ENCODE measurements around the gene SLC12A6. TPM values are rescaled to one million over a fixed set of nuclear protein-coding genes. Genes with fewer than 3 reads are reported as not detected.

Gene SLC12A6
- total RNA-seq, 1 experiment from 2014 or later, result 15.1 TPM

DNA sequence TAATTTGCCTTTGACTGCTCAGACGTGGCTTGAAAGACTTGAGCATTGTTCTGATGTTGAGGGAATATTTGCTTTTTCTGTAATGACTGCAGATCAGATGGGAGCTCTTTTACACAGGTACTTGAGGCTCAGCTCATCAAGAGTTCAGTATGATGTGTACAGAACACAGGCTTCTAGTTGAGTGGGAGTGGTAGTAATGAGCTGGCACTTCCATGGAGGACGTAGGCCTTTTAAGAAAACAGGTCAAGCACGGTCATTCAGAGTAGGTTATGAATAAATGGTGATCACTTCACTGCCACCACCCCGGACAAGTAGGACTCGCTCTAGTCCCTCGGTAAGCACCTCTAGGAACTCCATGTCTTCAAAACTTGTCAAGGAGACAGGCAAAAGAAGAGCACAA, 104.0 kb downstream of the SLC12A6 start (continued):
- TF ChIP-seq, protein P1, sequence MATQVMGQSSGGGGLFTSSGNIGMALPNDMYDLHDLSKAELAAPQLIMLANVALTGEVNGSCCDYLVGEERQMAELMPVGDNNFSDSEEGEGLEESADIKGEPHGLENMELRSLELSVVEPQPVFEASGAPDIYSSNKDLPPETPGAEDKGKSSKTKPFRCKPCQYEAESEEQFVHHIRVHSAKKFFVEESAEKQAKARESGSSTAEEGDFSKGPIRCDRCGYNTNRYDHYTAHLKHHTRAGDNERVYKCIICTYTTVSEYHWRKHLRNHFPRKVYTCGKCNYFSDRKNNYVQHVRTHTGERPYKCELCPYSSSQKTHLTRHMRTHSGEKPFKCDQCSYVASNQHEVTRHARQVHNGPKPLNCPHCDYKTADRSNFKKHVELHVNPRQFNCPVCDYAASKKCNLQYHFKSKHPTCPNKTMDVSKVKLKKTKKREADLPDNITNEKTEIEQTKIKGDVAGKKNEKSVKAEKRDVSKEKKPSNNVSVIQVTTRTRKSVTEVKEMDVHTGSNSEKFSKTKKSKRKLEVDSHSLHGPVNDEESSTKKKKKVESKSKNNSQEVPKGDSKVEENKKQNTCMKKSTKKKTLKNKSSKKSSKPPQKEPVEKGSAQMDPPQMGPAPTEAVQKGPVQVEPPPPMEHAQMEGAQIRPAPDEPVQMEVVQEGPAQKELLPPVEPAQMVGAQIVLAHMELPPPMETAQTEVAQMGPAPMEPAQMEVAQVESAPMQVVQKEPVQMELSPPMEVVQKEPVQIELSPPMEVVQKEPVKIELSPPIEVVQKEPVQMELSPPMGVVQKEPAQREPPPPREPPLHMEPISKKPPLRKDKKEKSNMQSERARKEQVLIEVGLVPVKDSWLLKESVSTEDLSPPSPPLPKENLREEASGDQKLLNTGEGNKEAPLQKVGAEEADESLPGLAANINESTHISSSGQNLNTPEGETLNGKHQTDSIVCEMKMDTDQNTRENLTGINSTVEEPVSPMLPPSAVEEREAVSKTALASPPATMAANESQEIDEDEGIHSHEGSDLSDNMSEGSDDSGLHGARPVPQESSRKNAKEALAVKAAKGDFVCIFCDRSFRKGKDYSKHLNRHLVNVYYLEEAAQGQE (IDR thresholded peaks at IDR 0.05; ENCODE audit: low read depth), result no peak
- no peak for TF ChIP-seq EGR1 (IDR thresholded peaks at IDR 0.05; ENCODE audit: low read depth)
- no peak for TF ChIP-seq JUND (IDR thresholded peaks at IDR 0.05)
- TF ChIP-seq TCF7L2 (IDR thresholded peaks at IDR 0.05; ENCODE audit: borderline replicate concordance, extremely low read depth, insufficient read depth, insufficient read length), result no peak

DNA sequence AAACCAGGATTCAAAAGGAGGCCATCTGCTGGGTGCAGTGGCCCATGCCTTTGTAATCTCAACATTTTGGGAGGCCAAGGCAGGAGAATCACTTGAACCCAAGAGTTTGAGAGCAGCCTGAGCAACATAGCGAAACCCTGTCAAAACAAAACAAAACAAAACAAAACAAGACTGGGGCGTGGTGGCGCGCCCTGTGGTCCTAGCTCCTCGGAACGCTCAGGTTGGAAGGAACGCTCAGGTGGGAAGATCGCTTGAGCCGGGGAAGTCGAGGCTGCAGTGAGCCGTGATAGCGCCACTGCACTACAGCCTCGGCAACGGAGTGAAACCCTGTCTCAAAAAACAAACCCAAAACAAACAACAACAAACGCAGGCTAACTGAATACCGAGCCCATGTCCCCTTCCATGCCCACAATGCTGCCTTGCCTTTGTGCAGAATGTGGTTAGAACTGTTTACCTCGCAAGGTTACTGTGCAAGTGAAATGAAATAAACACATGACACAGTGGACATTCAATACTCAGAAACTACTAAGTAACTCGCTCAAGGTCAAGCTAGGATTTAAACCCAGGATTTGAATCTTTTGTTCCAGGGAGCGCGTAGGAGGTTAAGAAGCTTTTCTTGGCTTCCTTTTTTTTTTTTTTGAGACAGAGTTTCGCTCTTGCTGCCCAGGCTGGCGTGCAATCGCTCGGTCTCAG, 113.5 kb downstream of the SLC12A6 start:
- CTCF ChIA-PET, result no interaction called here
- TF ChIP-seq ELF1 (IDR thresholded peaks at IDR 0.05; ENCODE audit: borderline replicate concordance, low read depth) (no peak), EZH2 (IDR thresholded peaks at IDR 0.05) (no peak)
- Histone ChIP-seq H3K4me1 (ENCODE audit: control insufficient read depth in 1 of 2, insufficient read depth in 2 of 2, low read length in 2 of 2) (peaks cover 12 to 15% of the 10 kb centered on the region in 2 experiments; a peak in 3 of 4 replicates), H3K4me3 (replicated peaks in 1 of 2; ENCODE audit: low read depth in 1 of 2, low read length in 2 of 2) (peak overlapping the region; percentile 76 to 100), H3K36me3 (ENCODE audit: control insufficient read depth in 1 of 2, insufficient read depth in 2 of 2, low read length in 2 of 2) (peaks cover 6 to 8% of the 10 kb centered on the region in 2 experiments; a peak in 2 of 4 replicates), H2AFZ (ENCODE audit: low read depth, low read length, poor library complexity, severe bottlenecking) (no peak overlapping the region), H3K4me2 (ENCODE audit: low read length) (peak overlapping the region; percentile 72), H3K27ac (ENCODE audit: low read depth, low read length) (peak overlapping the region; percentile 95), H4K20me1 (ENCODE audit: insufficient read depth) (no peaks in the 10 kb centered on the region), H3K9ac (ENCODE audit: low read length) (peak overlapping the region; percentile 78), H3K9me2 (ENCODE audit: insufficient read depth) (no peaks in the 10 kb centered on the region), H3K27me3 (ENCODE audit: insufficient read depth, low read length) (no peaks in the 10 kb centered on the region), H3K79me2 (ENCODE audit: insufficient read depth, low read length) (peaks cover 36% of the 10 kb centered on the region), H3K9me3 (ENCODE audit: control insufficient read depth in 1 of 2, insufficient read depth in 1 of 2, low read depth in 1 of 2, low read length in 2 of 2) (no peaks in the 10 kb centered on the region)
- intact Hi-C loops (cut with micrococcal nuclease), result loop anchor here (10.0 kb wide), 2 partner anchors 141 to 761 kb away; partner anchors contain the start of genes LPCAT4 and ZNF770
- DNase-seq (ENCODE audit: low read depth, low spot score) (no peak), ATAC-seq (no peak)
- POLR2A ChIA-PET, result interaction anchor here (0.6 kb wide), 1 partner anchor 256 kb away, joined by 3 read pairs; the partner anchor contains the start of gene CHRM5
- BruUV-seq (replicated peaks), result TSS peak; percentile 84
- RAD21 ChIA-PET (ENCODE audit: low non-redundant PET in 1 of 2, low total read pairs in 2 of 2, uncharacterized antibody in 2 of 2, unreplicated experiment in 2 of 2), result no interaction called here
